ENCODE data around the gene MED8.

- TF ChIP-seq CTCF (conservative IDR thresholded peaks at IDR 0.05; ENCODE audit: low read depth, low read length) (no peak), EZH2 (IDR thresholded peaks at IDR 0.05; ENCODE audit: borderline replicate concordance, low read depth, low read length, poor library complexity, severe bottlenecking) (no peak)
These were observed 39.9 kb downstream of the MED8 start for GRCh38 chr1:43349594-43350306.

All from A673 (cell line).